Uterus (tissue), 2 donors: Measurements from ENCODE around the gene S100Z.

Experiments used
- CTCF ChIP-seq, 4 experiments: fragments of 200-600 bp in 2 of 4; fragments of 450-650 bp in 2 of 4; sonication (generic) in 2 of 4; IDR thresholded peaks; one replicate each; pipeline ENCODE4 v1.5.1; 2016 to 2019; ENCODE audit warnings: antibody characterized with exemption in 4 of 4, mild to moderate bottlenecking in 2 of 4, moderate library complexity in 1 of 4
- POLR2A ChIP-seq, 2 donors: fragments of 450-650 bp; IDR thresholded peaks; one replicate each; pipeline ENCODE4 v1.6.1; 2016; ENCODE audit warnings: antibody characterized with exemption in 2 of 2, mild to moderate bottlenecking in 1 of 2, moderate library complexity in 1 of 2

GRCh38 chr5:76964060-76964459 lies 114.2 kb downstream of the S100Z start:
- no peak for TF ChIP-seq CTCF (IDR thresholded peaks at IDR 0.05)
- TF ChIP-seq POLR2A (IDR thresholded peaks at IDR 0.05) = no peak
